IPS DF 6.9 (cell line): ENCODE results near the gene NPW.
"Not testable (repeated sequence)": the region's sequence is repeated elsewhere in the genome, so short reads cannot be mapped to it uniquely, and the experiment has no call there.

Source experiments
- DNase-seq: peaks from one replicate; pipeline ENCODE4 v3.0.0-alpha.2; 2013; ENCODE audit warnings: low read depth, low spot score
- H3K27ac ChIP-seq: one replicate; pipeline ENCODE4 v1.5.1; 2013; ENCODE audit warnings: low read length, control low read depth
- H3K27me3 ChIP-seq: 2 replicates; pipeline ENCODE4 v1.6.1; 2013; ENCODE audit warnings: mild to moderate bottlenecking, low read length; ENCODE audit not compliant: control insufficient read depth, insufficient read depth
- H3K36me3 ChIP-seq: 2 replicates; pipeline ENCODE4 v1.6.1; 2013; ENCODE audit warnings: low read length; ENCODE audit not compliant: control insufficient read depth, insufficient read depth
- H3K4me1 ChIP-seq: 2 replicates; pipeline ENCODE4 v1.6.1; 2013; ENCODE audit warnings: low read length; ENCODE audit not compliant: control insufficient read depth, insufficient read depth
- H3K4me3 ChIP-seq: 2 replicates; pipeline ENCODE4 v1.5.1; 2013; ENCODE audit warnings: mild to moderate bottlenecking, low read length
- H3K9me3 ChIP-seq: 2 replicates; pipeline ENCODE4 v1.6.1; 2013; ENCODE audit warnings: low read length, inconsistent platforms; ENCODE audit not compliant: control insufficient read depth, insufficient read depth
- WGBS: extraction: QIAGEN DNeasy Blood & Tissue Kit; methylation state at CpG from one replicate; pipeline ENCODE4 v1.1.7; 2013; ENCODE audit warnings: mixed read lengths, missing lambda C conversion rate; ENCODE audit not compliant: insufficient read length, insufficient coverage; 5-methylcytosine and 5-hydroxymethylcytosine counted together

The NPW gene

DNA sequence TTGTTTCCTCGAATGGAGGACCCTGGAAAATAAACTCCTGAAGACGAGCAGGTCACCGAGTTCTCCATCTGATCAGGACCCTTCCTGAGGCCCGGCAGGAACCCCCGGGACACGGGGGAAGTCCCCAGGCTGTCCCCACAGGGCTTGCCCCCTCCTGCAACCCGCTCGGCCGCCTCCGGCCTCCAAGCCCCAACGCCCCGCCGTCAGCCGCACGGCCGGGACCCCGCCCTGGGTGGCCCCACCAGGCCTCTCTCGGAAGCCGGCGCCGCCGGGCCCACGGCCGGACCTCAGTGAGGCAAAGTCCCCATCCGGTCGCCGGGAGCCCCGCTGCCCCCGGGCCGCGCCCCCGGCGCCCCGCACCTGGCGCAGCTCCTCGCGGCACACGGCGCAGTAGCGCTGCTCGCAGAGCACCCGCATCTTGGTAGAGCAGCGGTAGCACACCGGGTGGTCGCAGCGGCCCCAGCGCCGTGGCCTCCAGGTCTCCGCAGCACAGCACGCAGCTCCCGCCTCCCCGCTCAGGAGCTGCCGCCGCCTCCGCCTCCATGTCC, 10.3 kb upstream of the NPW start:
- Histone ChIP-seq H3K27me3 (no peaks in the 10 kb centered on the region), H3K4me1 (peaks cover 4% of the 10 kb centered on the region), H3K27ac (no peak overlapping the region), H3K4me3 (peak overlapping the region; percentile 96), H3K36me3 (no peaks in the 10 kb centered on the region; the same call in 1 of the 2 replicates), H3K9me3 (no peaks in the 10 kb centered on the region)
- no CpG with 5 or more reads among the region's 55 CpGs for WGBS
- DNase-seq: no peak

- DNase-seq: no peak
- no CpG with 5 or more reads among the region's 52 CpGs for WGBS
- Histone ChIP-seq H3K27me3 (no peaks in the 10 kb centered on the region), H3K4me1 (peaks cover 1% of the 10 kb centered on the region), H3K9me3 (no peaks in the 10 kb centered on the region), H3K36me3 (no peaks in the 10 kb centered on the region; the same call in 1 of the 2 replicates), H3K27ac (no peak within 1 kb of the TSS), H3K4me3 (peak within 1 kb of the TSS; percentile 96)
These were observed 9.6 kb upstream of the NPW start, which contains the start of gene ZNF598 for GRCh38 chr16:2009791-2010510. ZNF598 (minus strand) TSS chr16:2009821.

DNA sequence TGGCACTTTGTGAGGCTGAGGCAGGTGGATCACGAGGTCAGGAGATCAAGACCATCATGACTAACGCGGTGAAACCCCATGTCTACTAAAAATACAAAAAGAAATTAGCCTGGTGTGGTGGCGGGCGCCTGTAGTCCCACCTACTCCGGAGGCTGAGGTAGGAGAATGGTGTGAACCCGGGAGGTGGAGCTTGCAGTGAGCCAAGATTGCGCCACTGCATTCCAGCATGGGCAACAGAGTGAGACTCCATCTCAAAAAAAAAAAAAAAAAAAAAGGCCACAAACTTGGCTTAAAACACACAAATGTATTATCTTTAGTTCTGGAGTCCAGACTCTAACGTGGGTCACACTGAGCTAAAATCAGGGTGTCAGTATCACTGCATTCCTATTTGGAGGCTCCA, 7.9 kb upstream of the NPW start:
- not testable (repeated sequence) for H3K36me3 ChIP-seq, H3K27me3 ChIP-seq, H3K9me3 ChIP-seq, DNase-seq, H3K4me3 ChIP-seq, H3K4me1 ChIP-seq, H3K27ac ChIP-seq
- WGBS: no CpG with 5 or more reads among the region's 9 CpGs

GRCh38 chr16:2013527-2013926, 6.1 kb upstream of the NPW start:
- Histone ChIP-seq H3K9me3 (no peaks in the 10 kb centered on the region), H3K4me1 (no peaks in the 10 kb centered on the region; the same call in 1 of the 2 replicates), H3K27me3 (no peaks in the 10 kb centered on the region), H3K36me3 (no peaks in the 10 kb centered on the region), H3K4me3 (no peak overlapping the region), H3K27ac (no peak overlapping the region)
- no CpG with 5 or more reads among the region's 15 CpGs for WGBS
- DNase-seq: no peak

DNA sequence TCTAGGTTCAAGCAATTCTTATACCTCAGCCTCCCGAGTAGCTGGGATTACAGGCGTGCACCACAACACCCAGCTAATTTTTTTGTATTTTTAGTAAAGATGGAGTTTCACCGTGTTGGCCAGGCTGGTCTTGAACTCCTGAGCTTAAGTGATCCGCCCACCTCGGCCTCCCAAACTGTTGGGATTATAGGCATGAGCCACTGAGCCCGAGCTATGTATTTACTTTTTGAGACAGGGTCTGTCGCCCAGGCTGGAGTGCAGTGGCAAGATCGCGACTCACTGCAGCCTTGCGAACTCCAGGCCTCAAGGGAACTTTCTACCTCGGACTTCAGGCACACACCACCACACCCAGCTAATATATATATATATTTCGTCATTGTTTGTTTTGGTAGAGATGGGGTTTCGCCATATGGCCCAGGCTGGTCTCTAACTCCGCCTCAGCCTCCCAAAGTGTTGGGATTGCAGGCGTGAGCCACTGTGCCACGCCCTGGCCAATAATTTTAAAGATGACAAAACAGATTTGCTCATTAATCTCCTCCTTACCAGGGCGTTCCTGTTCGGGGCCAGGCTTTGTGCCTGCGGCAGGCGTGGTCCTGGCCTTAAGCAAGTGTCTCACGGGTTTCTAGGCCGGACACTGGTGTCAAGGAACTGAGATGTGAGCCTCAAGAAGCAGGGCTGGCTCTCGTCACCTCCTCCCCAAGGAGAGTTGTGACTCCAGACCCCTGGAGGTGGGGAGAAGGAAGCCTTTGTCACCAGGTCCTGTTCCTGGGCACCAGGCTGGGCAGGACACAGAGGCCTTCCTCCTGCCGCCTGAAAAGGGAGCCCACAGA, 4.3 kb upstream of the NPW start:
- no peaks in the 10 kb centered on the region for H3K36me3 ChIP-seq
- no peak for DNase-seq
- H3K27me3 ChIP-seq: peaks cover 12% of the 10 kb centered on the region; the same call in 1 of the 2 replicates
- no peaks in the 10 kb centered on the region for H3K9me3 ChIP-seq
- no CpG with 5 or more reads among the region's 24 CpGs for WGBS
- H3K27ac ChIP-seq: no peak overlapping the region
- H3K4me3 ChIP-seq: no peak overlapping the region
- no peaks in the 10 kb centered on the region; the same call in 1 of the 2 replicates for H3K4me1 ChIP-seq

GRCh38 chr16:2015947-2016208, 3.7 kb upstream of the NPW start:
- Histone ChIP-seq H3K4me3 (no peak overlapping the region), H3K9me3 (no peaks in the 10 kb centered on the region), H3K27me3 (peaks cover 14% of the 10 kb centered on the region), H3K4me1 (no peaks in the 10 kb centered on the region), H3K36me3 (no peaks in the 10 kb centered on the region), H3K27ac (no peak overlapping the region)
- no CpG with 5 or more reads among the region's 7 CpGs for WGBS
- no peak for DNase-seq

DNA sequence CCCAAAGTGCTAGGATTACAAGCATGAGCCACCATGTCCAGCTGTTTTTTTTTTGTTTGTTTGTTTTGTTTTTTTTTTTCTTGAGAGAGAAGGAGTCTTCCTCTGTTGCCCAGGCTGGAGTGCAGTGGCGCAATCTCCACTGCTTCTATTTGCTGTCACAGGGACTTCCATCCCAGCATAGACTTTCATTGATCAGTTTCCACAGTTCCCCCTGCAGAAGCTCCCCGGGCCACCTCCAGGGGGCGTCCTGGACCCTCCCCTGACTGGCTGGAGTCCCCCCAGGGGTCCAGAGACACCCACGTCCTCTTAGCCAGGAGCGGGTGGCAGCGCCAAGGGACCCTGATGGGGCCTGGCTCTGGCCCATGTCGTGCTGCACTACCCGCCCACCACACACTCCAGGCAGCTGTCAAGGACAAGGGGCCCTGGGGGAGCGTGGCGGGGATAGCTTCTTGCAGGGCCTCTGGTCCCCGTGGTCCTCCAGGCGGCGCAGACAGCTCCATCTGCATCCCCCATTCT, 3.1 kb upstream of the NPW start:
- no peak for DNase-seq
- H3K9me3 ChIP-seq: no peaks in the 10 kb centered on the region
- H3K27ac ChIP-seq: no peak overlapping the region
- H3K36me3 ChIP-seq: no peaks in the 10 kb centered on the region
- no peaks in the 10 kb centered on the region for H3K4me1 ChIP-seq
- no peak overlapping the region for H3K4me3 ChIP-seq
- peaks cover 17% of the 10 kb centered on the region for H3K27me3 ChIP-seq
- no CpG with 5 or more reads among the region's 13 CpGs for WGBS

- DNase-seq: no peak
- no peaks in the 10 kb centered on the region for H3K36me3 ChIP-seq
- no peak overlapping the region for H3K27ac ChIP-seq
- no peaks in the 10 kb centered on the region for H3K9me3 ChIP-seq
- no CpG with 5 or more reads among the region's 96 CpGs for WGBS
- H3K4me1 ChIP-seq: no peaks in the 10 kb centered on the region
- peaks cover 17% of the 10 kb centered on the region for H3K27me3 ChIP-seq
- H3K4me3 ChIP-seq: peak overlapping the region; percentile 33; the same call in 1 of the 2 replicates
These were observed 591 bp downstream of the NPW start for GRCh38 chr16:2019921-2020831.

DNA sequence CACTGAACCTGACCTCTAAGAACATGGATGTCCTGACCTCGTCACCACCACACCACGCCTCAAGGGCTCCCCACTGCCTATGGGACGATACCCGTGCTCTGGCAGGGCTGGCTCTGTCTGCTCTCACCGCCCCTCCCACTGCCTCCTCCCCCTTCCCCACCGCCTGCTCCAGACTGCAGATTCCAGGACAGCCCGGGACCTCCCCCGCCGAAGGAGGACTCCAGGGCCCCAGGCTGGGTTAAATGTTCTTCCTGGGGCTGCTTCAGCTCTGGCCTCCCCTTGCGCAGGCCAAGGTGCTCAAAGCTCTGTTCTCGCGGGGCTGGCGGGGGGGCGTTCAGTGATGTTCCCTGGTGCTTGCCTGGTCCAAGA, 3.1 kb downstream of the NPW start:
- Histone ChIP-seq H3K27me3 (peaks cover 20% of the 10 kb centered on the region), H3K9me3 (no peaks in the 10 kb centered on the region), H3K36me3 (no peaks in the 10 kb centered on the region), H3K4me1 (peaks cover 3% of the 10 kb centered on the region; the same call in 1 of the 2 replicates), H3K4me3 (peak overlapping the region; percentile 2; the same call in 1 of the 2 replicates), H3K27ac (no peak overlapping the region)
- WGBS: no CpG with 5 or more reads among the region's 14 CpGs
- DNase-seq: no peak
